ENCODE results near the gene SSUH2. TPM values are rescaled to one million over a fixed set of nuclear protein-coding genes. Genes with fewer than 3 reads are reported as not detected.

The SSUH2 gene
- total RNA-seq, 6 donors from 2014 or later: 0.22 to 0.79 TPM; not detected in 4

DNA sequence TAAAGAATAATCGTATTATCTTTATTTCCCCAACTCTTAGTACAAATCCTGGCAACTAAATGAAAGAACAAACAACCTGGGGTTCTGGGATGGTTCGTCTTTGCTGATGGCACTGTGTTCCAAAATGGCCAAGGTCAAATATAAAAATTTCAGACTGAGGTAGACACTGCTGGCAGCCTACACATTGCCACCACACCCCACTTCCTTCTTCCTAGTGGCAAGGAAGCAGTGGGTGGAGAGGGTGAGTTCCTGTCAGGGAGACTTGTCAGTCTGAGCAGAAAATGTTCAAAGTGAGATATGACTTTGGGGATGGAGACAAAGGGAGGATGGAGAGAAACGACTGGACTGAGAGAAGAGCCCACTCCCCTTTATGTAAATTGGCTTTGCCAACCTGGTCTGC is 73.3 kb downstream of the SSUH2 start:
- peaks cover 21 to 33% (median 27%) of the 10 kb centered on the region in 4 donors for H3K4me1 ChIP-seq
- TF ChIP-seq, protein P1, sequence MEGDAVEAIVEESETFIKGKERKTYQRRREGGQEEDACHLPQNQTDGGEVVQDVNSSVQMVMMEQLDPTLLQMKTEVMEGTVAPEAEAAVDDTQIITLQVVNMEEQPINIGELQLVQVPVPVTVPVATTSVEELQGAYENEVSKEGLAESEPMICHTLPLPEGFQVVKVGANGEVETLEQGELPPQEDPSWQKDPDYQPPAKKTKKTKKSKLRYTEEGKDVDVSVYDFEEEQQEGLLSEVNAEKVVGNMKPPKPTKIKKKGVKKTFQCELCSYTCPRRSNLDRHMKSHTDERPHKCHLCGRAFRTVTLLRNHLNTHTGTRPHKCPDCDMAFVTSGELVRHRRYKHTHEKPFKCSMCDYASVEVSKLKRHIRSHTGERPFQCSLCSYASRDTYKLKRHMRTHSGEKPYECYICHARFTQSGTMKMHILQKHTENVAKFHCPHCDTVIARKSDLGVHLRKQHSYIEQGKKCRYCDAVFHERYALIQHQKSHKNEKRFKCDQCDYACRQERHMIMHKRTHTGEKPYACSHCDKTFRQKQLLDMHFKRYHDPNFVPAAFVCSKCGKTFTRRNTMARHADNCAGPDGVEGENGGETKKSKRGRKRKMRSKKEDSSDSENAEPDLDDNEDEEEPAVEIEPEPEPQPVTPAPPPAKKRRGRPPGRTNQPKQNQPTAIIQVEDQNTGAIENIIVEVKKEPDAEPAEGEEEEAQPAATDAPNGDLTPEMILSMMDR (IDR thresholded peaks at IDR 0.05): no peak
- TF ChIP-seq EP300 (IDR thresholded peaks at IDR 0.05) (no peak), POLR2AphosphoS5 (IDR thresholded peaks at IDR 0.05) (peak in 1 of 2 donors; percentile 56)
- WGBS, 2 donors: 38 to 56% methylated on average over 2 to 3 of the region's 3 CpGs

More for the DNA sequence above, 73.3 kb downstream of the SSUH2 start:
- no peaks in the 10 kb centered on the region for H3K27me3 ChIP-seq
- H3K36me3 ChIP-seq: peaks cover 8 to 76% (median 20%) of the 10 kb centered on the region in 4 donors
- H3K4me3 ChIP-seq: no peak overlapping the region
- ATAC-seq (ENCODE audit: low FRiP score in 2 of 2) (no peak), DNase-seq (no peak)
- no peaks in the 10 kb centered on the region for H3K9me3 ChIP-seq
- H3K27ac ChIP-seq: peak overlapping the region in 3 of 4 donors; percentile 23 to 81 (median 42)

Other genes with a start within 250 kb of the SSUH2 start
- 100 to 1,000 TPM in 4 of 6 donors, 10 to 100 TPM in 2; 47.4 to 269 (median 118) TPM for gene LMCD1, start 143.0 kb downstream of the SSUH2 start, total RNA-seq
- gene CAV3, start 89.0 kb upstream of the SSUH2 start, total RNA-seq: 1 to 10 TPM in 2 of 6 donors, under 1 TPM in 2, not detected in 2; 0.17 to 1.1 (median 0.73) TPM
- gene OXTR, start 124.8 kb upstream of the SSUH2 start, total RNA-seq: 10 to 100 TPM in 1 of 6 donors, under 1 TPM in 3, not detected in 2; 0.15 to 11.5 (median 0.45) TPM